ENCODE results near the gene PLXNA4.

GRCh38 chr7:132290021-132290420 is 286.2 kb downstream of the PLXNA4 start:
- TF ChIP-seq CTCF (tag by site-specific recombination; IDR thresholded peaks at IDR 0.05) = no peak
- TF ChIP-seq ZNF174 (tag by site-specific recombination; IDR thresholded peaks at IDR 0.05) = no peak
- TF ChIP-seq ZFP37 (tag by site-specific recombination; IDR thresholded peaks at IDR 0.05) = no peak
- TF ChIP-seq ZBTB11 (tag by site-specific recombination; conservative IDR thresholded peaks at IDR 0.05; ENCODE audit: low read depth) = no peak
- no peak for TF ChIP-seq MEIS1 (CRISPR knock-in tag; IDR thresholded peaks at IDR 0.05; ENCODE audit: borderline replicate concordance)
- TF ChIP-seq ZBTB21 (tag by site-specific recombination; IDR thresholded peaks at IDR 0.05) = no peak
- no peak for TF ChIP-seq ZNF266 (tag by site-specific recombination; IDR thresholded peaks at IDR 0.05; ENCODE audit: low read depth)

Data from HEK293 (cell line).